ENCODE results near the gene RAB3C.

The RAB3C gene

GRCh38 chr5:58838729-58839128 is 255.9 kb downstream of the RAB3C start:
- DNase-seq: no peak

- DNase-seq: no peak
These were observed 260.0 kb downstream of the RAB3C start for GRCh38 chr5:58842852-58843251.

GRCh38 chr5:58844395-58844794 is 261.5 kb downstream of the RAB3C start:
- no peak for DNase-seq

GRCh38 chr5:58847041-58847440 is 264.2 kb downstream of the RAB3C start:
- no peak for DNase-seq

- DNase-seq: no peak
These were observed 266.3 kb downstream of the RAB3C start for GRCh38 chr5:58849223-58849622.

GRCh38 chr5:58849921-58850667 is 267.2 kb downstream of the RAB3C start:
- DNase-seq: peak; percentile 40

GRCh38 chr5:58851153-58851552 is 268.3 kb downstream of the RAB3C start:
- DNase-seq: no peak

GRCh38 chr5:58851571-58851970 is 268.7 kb downstream of the RAB3C start:
- no peak for DNase-seq

- DNase-seq: no peak
These were observed 269.7 kb downstream of the RAB3C start for GRCh38 chr5:58852566-58852965.

- DNase-seq: no peak
These were observed 271.6 kb downstream of the RAB3C start for GRCh38 chr5:58854441-58854840.

- DNase-seq: no peak
These were observed 273.2 kb downstream of the RAB3C start for GRCh38 chr5:58855851-58856739.

GRCh38 chr5:58857609-58858008 is 274.7 kb downstream of the RAB3C start:
- no peak for DNase-seq

- DNase-seq: no peak
These were observed 277.8 kb downstream of the RAB3C start for GRCh38 chr5:58860680-58861079.

- DNase-seq: no peak
These were observed 286.1 kb downstream of the RAB3C start for GRCh38 chr5:58868931-58869330.

GRCh38 chr5:58871648-58872242 is 288.9 kb downstream of the RAB3C start:
- DNase-seq: no peak

GRCh38 chr5:58872670-58873273 is 289.9 kb downstream of the RAB3C start:
- no peak for DNase-seq

GRCh38 chr5:58875599-58875998 is 292.7 kb downstream of the RAB3C start:
- no peak for DNase-seq

GRCh38 chr5:58885260-58885659 is 302.4 kb downstream of the RAB3C start:
- no peak for DNase-seq

GRCh38 chr5:58886315-58887207 is 303.7 kb downstream of the RAB3C start:
- peak; percentile 63 for DNase-seq

GRCh38 chr5:58887311-58887710 is 304.4 kb downstream of the RAB3C start:
- no peak for DNase-seq

GRCh38 chr5:58887721-58888409 is 305.0 kb downstream of the RAB3C start:
- no peak for DNase-seq

GRCh38 chr5:58890265-58890664 is 307.4 kb downstream of the RAB3C start:
- DNase-seq: no peak

All from femur (tissue), 1 donor.